ENCODE results near the gene OSBPL9.

OSBPL9 gene

GRCh38 chr1:51576923-51577322 lies 40.0 kb upstream of the OSBPL9 start:
- no peak for TF ChIP-seq EZH2 (IDR thresholded peaks at IDR 0.05; ENCODE audit: borderline replicate concordance, low read length)
- TF ChIP-seq CTCF (IDR thresholded peaks at IDR 0.05; ENCODE audit: low read length): no peak
- Histone ChIP-seq H3K4me3 (ENCODE audit: low read depth, low read length, poor library complexity, severe bottlenecking) (no peak overlapping the region), H3F3A (ENCODE audit: insufficient read depth, low read length) (no peaks in the 10 kb centered on the region), H3K27me3 (ENCODE audit: insufficient read depth, low read length) (no peaks in the 10 kb centered on the region), H2AFZ (ENCODE audit: low read length) (no peak overlapping the region), H3K9me2 (ENCODE audit: low read depth, low read length) (no peaks in the 10 kb centered on the region), H3K27ac (ENCODE audit: low read depth, low read length, poor library complexity, severe bottlenecking) (no peak overlapping the region), H4K20me1 (ENCODE audit: insufficient read depth, low read length) (no peaks in the 10 kb centered on the region), H3K9ac (ENCODE audit: low read length) (no peak overlapping the region), H3K79me2 (ENCODE audit: insufficient read depth, low read length) (no peaks in the 10 kb centered on the region), H3K36me3 (ENCODE audit: insufficient read depth, low read length) (no peaks in the 10 kb centered on the region), H3K4me1 (ENCODE audit: insufficient read depth, low read length, severe bottlenecking) (peaks cover 28% of the 10 kb centered on the region), H3K9me3 (ENCODE audit: low read length) (no peaks in the 10 kb centered on the region), H3K4me2 (ENCODE audit: low read length) (no peak overlapping the region)

GRCh38 chr1:51578383-51579109 lies 38.3 kb upstream of the OSBPL9 start:
- H2AFZ ChIP-seq (ENCODE audit: low read length): no peak overlapping the region

GRCh38 chr1:51581238-51581637 lies 35.7 kb upstream of the OSBPL9 start:
- Histone ChIP-seq H3K79me2 (ENCODE audit: insufficient read depth, low read length) (no peaks in the 10 kb centered on the region), H4K20me1 (ENCODE audit: insufficient read depth, low read length) (no peaks in the 10 kb centered on the region), H3K4me1 (ENCODE audit: insufficient read depth, low read length, severe bottlenecking) (peaks cover 19% of the 10 kb centered on the region)

More at GRCh38 chr1:51578383-51579109, 38.3 kb upstream of the OSBPL9 start:
- Histone ChIP-seq H3K9me2 (ENCODE audit: low read depth, low read length) (no peaks in the 10 kb centered on the region), H3K4me2 (ENCODE audit: low read length) (peak overlapping the region; percentile 34; the same call in 1 of the 2 replicates), H3K4me1 (ENCODE audit: insufficient read depth, low read length, severe bottlenecking) (peaks cover 28% of the 10 kb centered on the region), H3K36me3 (ENCODE audit: insufficient read depth, low read length) (no peaks in the 10 kb centered on the region), H3K79me2 (ENCODE audit: insufficient read depth, low read length) (no peaks in the 10 kb centered on the region), H3F3A (ENCODE audit: insufficient read depth, low read length) (no peaks in the 10 kb centered on the region), H3K9me3 (ENCODE audit: low read length) (no peaks in the 10 kb centered on the region), H3K27me3 (ENCODE audit: insufficient read depth, low read length) (no peaks in the 10 kb centered on the region), H3K4me3 (ENCODE audit: low read depth, low read length, poor library complexity, severe bottlenecking) (no peak overlapping the region), H3K27ac (ENCODE audit: low read depth, low read length, poor library complexity, severe bottlenecking) (peak overlapping the region; percentile 37), H3K9ac (ENCODE audit: low read length) (no peak overlapping the region; the same call in 1 of the 2 replicates), H4K20me1 (ENCODE audit: insufficient read depth, low read length) (no peaks in the 10 kb centered on the region)
- TF ChIP-seq CTCF (IDR thresholded peaks at IDR 0.05; ENCODE audit: low read length): no peak
- TF ChIP-seq EZH2 (IDR thresholded peaks at IDR 0.05; ENCODE audit: borderline replicate concordance, low read length): no peak

More at GRCh38 chr1:51581238-51581637, 35.7 kb upstream of the OSBPL9 start:
- no peaks in the 10 kb centered on the region for H3K27me3 ChIP-seq (ENCODE audit: insufficient read depth, low read length)
- TF ChIP-seq EZH2 (IDR thresholded peaks at IDR 0.05; ENCODE audit: borderline replicate concordance, low read length) (no peak), CTCF (IDR thresholded peaks at IDR 0.05; ENCODE audit: low read length) (no peak)
- no peak overlapping the region for H3K4me3 ChIP-seq (ENCODE audit: low read depth, low read length, poor library complexity, severe bottlenecking)
- no peak overlapping the region for H3K9ac ChIP-seq (ENCODE audit: low read length)
- H3K36me3 ChIP-seq (ENCODE audit: insufficient read depth, low read length): no peaks in the 10 kb centered on the region
- H3K9me2 ChIP-seq (ENCODE audit: low read depth, low read length): no peaks in the 10 kb centered on the region
- no peak overlapping the region for H3K27ac ChIP-seq (ENCODE audit: low read depth, low read length, poor library complexity, severe bottlenecking)
- H3F3A ChIP-seq (ENCODE audit: insufficient read depth, low read length): no peaks in the 10 kb centered on the region
- H3K4me2 ChIP-seq (ENCODE audit: low read length): no peak overlapping the region
- no peaks in the 10 kb centered on the region for H3K9me3 ChIP-seq (ENCODE audit: low read length)
- no peak overlapping the region for H2AFZ ChIP-seq (ENCODE audit: low read length)

Data from OCI-LY1 (cell line).